Measurements from ENCODE around the gene RGS19.
A peak's percentile ranks its signal among the peaks of the same experiment; 100 is the strongest.

Gene RGS19

GRCh38 chr20:64047046-64047389 lies 32.3 kb downstream of the RGS19 start:
- no peak for DNase-seq

DNA sequence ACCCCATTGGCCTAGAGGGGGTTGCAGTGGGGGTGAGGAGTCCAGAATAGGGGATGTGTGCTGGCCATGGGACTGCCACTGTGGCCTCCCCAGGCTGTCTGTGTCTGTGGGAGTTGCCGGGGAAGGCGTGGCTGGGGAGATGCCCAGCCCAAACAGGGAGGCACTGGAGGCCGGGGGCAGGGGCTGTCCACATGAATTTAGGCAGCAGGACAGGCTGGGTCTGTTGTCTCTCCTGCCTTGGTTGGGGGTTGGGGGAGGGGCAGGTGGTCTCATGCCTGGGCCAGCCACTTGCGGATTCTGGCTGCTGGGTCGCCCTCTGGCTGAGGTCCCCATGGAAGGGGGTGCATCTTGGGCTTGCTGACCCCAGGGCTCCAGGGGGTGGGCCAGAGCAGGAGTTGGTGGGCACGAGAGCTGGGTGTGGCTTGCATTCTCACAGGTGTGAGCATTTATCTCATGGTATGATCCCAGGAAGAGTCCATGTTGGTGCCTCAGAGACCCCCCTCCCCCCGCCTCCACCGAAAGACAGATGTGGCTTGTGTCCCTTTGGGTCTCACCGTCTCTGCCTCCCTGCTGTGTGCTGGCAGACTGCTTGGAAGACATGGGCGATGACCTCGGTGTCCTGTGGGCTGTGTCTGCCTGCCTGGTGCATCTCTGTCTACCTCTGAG lies 33.8 kb downstream of the RGS19 start:
- DNase-seq = no peak

GRCh38 chr20:64044484-64045247 lies 34.7 kb downstream of the RGS19 start:
- DNase-seq = peak; percentile 59 to 85

- DNase-seq = no peak
These were observed 35.5 kb downstream of the RGS19 start for GRCh38 chr20:64043768-64044167.

GRCh38 chr20:64042054-64042781 lies 37.1 kb downstream of the RGS19 start:
- no peak for DNase-seq

DNA sequence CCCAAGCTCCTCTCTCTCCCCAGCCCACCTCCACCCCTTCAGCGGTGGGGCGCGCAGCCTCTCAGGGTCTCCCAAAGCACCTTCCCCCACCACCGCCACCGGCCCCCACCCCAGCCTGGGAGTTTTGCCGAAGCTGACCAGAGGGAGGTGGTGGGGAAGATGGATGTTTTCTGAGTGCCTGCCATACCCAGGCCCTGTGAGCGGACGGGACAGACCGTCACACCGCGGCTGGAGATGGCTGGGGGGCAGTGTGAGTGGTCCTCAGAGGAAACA lies 37.6 kb downstream of the RGS19 start:
- no peak for DNase-seq

GRCh38 chr20:64041040-64041780 lies 38.1 kb downstream of the RGS19 start:
- DNase-seq = peak; percentile 85 to 93

- DNase-seq = no peak
These were observed 38.9 kb downstream of the RGS19 start for GRCh38 chr20:64040231-64041039.

DNA sequence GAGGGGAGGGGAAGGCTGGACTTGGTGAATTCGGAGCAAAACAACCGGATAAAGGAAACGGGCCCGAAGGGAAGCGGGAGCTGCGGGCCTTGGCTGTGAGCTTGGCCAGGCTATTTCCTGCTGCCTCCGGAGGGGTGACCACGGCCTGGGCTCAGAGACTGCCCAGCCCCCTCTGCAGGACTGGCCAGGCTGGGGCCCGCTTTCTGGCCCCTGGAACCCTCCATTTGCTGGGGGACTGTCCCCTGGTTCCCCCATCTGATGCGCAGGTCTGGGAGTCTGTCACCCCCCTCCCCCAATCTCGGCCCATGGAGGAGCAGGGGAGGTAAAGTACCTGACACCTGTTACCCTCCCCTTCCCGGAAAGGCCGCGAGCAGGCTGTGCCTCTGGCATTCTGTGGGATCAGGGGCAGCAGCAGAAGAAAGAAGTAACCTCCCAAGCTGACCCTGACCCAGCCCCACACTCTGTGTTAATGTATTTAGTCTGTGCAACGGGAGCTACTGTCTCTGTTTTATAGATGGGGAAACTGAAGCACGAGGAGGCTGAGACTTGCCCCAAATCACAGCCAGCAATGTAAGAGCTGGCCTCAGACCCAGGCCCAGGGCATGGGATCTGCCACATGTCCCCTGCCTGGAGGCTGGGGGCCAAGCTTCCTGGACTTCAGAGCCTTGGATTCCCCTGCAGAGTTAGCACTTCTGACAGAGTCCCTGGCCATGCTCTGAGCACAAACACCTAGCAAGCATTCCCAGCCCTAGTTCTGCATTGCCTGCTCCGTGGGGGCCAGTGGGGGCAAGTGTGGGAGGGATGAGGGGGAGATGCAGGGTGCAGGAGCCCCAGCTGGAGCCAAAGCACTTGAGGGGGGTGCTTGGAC lies 39.8 kb downstream of the RGS19 start:
- no peak for DNase-seq

- DNase-seq = peak; percentile 54 to 81
These were observed 40.6 kb downstream of the RGS19 start for GRCh38 chr20:64038565-64039292.

DNA sequence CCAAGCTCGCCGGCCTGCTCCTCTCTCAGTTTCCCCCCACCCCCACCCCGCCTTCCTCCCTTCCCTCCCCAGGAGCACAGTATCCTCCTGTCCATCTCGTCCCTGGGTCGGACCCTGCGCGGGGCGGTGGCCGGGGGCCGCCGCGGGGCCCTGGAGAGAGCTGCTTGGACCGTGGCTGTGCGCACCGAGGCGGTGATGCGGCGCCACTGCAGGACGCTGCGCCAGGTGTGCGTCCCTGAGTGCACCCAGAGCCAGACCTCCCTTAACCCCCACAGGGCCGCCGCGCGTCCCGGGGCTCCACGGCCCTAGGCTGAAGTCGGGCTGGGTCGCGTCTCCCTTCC lies 41.1 kb downstream of the RGS19 start:
- no peak for DNase-seq

- DNase-seq = no peak
These were observed 41.7 kb downstream of the RGS19 start for GRCh38 chr20:64037498-64038213.

GRCh38 chr20:64037199-64037497 lies 42.2 kb downstream of the RGS19 start:
- no peak for DNase-seq

DNA sequence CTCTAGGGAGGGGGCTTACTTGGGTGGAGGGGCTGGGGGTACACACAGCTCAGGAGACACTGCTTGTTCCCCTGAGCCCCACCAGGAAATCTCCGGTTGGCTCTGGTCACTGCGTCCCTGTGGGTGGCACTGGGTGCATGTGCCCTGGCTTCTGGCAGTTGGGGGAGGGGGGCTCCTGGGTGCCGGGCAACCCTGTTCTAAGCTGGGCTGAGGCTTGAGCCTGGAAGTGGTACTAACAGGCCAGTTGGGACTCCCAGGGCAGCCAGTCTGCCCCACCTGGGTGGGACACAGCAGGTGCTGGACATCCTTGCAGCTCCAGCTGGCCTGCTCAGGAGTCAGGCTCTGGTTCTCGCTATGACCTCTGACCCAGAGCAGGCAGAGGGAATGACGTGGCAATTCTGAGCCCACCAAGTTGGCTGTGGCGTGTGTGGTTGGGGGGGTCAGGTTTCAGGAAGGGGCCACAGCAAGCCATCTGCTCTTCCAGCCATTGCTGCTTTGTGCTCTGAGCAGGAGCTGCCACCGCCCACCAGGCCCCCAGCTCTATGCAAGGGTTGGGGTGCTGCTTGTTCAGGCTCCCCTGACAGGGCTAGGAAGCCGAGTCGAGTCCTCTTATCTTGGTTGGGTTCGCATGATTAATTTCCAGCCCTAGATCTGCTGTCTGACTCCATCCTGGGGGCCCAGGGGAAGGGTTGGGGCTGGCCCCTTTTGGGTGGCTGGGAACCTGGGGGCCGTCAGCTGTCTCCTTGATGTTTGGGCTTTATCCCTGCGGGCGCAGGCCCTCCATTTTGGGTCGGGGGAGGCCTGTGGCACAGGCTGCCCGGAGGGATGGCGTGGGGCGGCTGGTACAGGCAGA lies 42.7 kb downstream of the RGS19 start:
- DNase-seq = no peak

DNA sequence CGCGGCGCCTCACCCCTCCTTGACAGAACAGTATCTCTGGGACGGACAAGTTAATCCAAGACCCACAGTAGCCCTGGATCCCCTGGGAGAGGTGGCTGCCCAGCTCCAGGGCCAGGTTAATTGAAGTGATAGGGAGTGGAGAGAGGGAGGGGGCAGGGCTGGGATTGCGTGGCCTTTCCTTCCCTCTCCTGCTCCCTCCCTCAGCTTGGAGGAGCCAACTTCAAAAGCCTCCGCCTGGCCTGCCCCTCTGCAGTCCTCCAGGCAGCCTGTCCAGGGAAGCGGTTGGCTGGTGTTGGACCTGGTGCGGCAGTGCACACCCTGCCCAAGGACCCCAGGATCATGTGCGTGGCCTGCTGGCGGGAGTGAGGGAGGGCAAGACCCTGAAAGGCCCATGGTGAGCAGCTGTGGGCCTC lies 43.4 kb downstream of the RGS19 start, which contains the start of gene C20orf204:
Gene C20orf204 (plus strand): TSS at position 250 of the 413 bp plus-strand sequence. CDS start 142 bp downstream, at position 392.
- DNase-seq = no peak

DNA sequence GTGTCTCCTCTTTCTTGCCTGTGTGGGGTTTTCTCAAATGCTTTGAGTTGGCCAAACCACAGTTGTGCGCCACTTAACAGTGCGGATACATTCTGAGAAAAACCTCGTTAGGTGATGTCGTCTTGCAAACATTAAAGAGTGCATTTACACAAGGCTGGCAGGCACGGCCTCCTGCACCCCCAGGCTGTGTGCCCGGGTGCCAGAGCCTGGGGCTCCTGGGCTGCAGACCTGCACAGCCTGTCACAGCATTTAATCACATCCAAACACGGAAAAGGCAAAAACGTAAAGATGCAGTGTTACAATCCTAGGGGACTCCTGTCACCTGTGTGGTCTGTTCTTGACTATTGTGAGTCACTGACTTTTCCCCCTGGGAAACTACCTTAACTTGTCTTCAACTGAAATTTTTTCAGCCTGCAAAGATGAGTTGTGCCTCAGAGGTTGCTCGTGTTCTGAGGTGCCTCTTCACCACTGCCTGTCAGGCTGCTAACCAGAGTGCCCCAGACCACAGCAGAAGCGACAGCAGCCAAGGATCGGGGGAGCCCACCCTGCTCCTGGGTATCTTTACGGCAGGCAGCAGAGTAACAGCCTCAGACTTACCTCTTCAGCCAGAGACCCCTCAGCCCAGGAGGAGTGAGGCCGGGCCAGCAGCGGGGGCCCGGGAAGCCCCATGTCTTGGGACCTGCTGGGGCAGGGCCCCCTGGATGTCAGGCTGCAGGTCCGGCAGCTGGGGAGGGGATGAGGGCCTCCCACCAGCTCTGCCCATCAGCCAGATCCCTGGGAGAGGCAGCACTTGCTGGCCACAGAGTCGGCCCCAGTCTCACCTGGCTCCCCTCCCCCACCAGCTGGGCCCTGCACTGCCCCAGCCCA lies 44.0 kb downstream of the RGS19 start:
- no peak for DNase-seq

GRCh38 chr20:64033981-64034493 lies 45.3 kb downstream of the RGS19 start:
- no peak for DNase-seq

Data from NCI-H446 (cell line).